T-helper 1 cell (primary cell): ENCODE data around the gene DNAJC27.
"Not testable (repeated sequence)": the region's sequence is repeated elsewhere in the genome, so short reads cannot be mapped to it uniquely, and the experiment has no call there.

Source experiments
- DNase-seq, 5 donors: peaks; one replicate each; pipeline ENCODE4 v3.0.0-alpha.2; 2012 to 2020
- total RNA-seq, 4 donors: gene quantifications; one replicate each; lab custom pipeline; 2026; lab: John Stamatoyannopoulos, UW

The DNAJC27 gene
- total RNA-seq: 22.8 to 31.0 (median 27.5) reads per million in 4 donors

DNA sequence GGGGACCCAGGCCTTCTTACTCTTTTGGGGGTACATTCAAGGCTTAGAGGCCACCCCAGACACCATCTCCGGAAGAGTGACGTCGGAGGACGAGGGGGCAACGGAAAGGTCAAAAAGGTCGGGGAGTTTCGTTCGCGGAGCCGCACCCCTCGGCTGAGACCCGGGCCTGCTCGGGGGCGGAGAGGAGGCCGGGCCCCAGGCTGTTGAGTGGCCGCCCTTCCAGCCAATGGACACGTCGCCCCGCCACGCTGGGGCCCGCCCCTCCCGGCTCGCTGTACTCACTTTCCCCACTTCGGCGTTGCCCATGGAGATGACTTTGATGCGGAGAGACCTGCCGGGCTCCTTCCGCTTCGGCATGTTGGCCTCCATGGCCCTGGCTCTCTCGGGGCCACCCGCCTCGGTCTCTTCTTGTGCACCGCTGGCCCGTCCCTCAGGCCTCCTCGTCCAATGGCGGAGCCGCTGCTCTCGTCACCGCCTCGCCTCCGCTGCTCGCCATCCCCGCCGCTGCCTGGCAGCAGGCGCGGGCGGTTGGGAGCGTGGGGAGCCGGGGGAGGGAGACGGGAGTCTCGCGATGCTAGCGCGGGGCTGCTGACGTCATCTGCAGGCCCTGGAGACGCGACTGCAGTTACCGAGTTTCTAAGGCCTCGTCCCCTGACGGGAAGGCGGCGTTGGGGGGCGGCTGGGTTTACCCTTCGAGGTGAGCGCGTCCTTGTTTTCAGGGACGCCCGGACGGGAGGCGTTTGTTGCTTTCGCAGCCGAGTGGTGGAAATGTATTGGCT is at the start of gene DNAJC27:
Gene DNAJC27, minus strand, starts transcription at position 420 of the 779 bp plus-strand sequence. Its CDS starts 51 bp downstream, at position 369.
- DNase-seq: peak; percentile 95 to 98 (median 97)

DNA sequence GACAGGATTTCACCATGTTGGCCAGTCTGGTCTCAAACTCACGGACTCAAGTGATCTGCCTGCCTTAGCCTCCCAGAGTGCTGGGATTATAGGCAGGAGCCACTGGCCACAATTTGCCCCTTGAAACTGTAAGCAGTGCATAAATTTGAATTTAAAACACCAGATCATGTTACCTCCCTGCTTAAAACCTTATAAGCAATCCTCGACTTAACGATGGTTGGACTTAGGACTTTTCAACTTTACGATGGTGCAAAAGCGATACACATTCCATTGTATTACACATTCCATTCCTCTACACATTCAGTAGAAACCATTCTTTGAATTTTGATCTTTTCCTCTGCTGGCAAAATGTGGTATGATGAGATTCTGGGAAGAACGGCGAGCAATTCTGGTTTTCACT is 46.9 kb upstream of the DNAJC27 start:
- no peak for DNase-seq

DNA sequence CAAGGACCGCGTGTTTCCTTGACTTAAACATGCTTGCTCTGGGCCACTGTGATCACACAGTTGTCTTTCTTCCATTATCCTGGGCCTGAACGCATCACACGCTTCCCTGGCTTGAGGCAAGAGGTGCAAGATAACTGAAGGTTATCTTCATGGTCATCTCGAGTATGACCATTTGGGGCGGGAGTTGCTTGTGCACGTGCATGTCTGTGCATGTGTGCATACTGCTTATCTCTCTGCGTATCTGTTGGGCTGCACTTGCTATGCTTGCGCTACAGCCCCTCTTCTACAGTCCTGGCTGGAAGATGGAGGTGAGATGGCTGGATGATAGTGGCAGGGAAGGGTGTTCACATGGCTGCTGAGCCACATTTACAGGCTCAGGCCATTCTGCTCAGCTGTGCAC is 42.9 kb upstream of the DNAJC27 start:
- DNase-seq: no peak

DNA sequence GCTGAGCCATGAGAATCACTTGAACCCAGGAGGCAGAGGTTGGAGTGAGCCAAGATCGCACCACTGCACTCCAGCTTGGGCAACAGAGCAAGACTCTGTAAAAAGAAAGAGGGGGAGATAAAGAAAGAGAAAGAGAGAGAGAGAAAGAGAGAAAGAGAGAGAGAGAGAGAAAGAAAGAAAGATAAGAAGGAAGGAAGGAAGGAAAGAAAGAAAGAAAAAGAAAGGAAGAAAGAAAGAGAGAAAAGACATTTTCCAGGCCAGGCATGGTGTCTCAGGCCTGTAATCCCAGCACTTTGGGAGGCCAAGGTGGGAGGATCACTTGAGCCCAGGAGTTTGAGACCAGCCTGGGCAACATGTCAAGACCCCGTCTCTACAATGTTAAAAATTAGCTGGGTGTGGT is 39.6 kb upstream of the DNAJC27 start:
- not testable (repeated sequence) for DNase-seq

DNA sequence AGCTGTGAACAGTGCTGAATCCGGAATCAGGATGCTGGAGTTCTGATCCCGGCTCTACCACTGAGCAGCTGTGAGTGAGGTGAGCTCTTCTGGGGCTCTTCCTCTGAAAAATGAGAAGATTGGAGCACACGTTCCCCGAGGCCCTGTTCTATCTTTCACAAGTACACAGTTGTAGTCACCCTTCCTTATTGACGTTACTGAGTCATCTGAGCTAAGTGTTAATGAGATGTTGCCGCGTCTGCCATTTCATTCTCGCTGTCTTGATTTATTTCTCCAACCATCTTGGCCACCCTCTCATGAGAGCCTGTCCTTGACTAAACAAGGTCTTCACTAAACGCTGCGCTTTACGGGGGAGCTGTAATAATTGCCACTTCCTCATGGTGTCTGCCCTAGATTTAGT is 38.2 kb upstream of the DNAJC27 start:
- no peak for DNase-seq

DNA sequence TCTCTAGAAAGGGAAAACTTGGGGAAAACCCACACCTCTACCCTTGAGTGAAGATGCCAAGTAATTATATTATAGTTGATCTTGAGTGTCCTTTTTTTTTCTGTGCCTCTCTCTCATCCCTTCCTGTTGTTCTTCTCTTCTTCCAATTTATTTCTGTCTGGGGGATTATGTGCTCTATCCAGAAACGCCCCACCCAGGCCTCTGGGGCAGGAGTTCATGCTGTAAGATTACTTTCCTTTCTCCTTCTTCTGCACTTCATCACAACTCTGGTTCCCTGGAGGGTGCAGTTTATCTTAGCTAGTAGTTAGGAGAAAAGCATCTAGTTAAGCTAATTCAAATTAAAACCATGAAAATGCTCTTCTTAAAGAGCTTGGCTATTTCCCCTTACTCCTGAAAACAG is 30.3 kb upstream of the DNAJC27 start:
- DNase-seq: no peak

DNA sequence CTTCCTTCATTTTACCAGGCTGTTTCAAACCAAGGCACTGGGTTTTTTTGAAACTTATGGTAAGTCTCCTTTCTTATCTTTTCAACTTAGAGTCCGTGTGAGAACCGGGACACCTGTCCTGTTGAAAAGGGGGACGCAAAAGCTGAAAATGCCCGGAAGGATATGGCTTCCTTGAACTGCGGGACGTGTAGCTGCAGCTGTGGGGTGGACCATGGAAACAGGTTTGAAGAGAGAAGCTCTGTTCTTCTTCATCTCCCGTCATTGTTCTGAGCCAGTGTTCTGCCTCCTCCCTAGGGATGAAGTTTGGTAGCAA is 29.5 kb upstream of the DNAJC27 start:
- DNase-seq: no peak

DNA sequence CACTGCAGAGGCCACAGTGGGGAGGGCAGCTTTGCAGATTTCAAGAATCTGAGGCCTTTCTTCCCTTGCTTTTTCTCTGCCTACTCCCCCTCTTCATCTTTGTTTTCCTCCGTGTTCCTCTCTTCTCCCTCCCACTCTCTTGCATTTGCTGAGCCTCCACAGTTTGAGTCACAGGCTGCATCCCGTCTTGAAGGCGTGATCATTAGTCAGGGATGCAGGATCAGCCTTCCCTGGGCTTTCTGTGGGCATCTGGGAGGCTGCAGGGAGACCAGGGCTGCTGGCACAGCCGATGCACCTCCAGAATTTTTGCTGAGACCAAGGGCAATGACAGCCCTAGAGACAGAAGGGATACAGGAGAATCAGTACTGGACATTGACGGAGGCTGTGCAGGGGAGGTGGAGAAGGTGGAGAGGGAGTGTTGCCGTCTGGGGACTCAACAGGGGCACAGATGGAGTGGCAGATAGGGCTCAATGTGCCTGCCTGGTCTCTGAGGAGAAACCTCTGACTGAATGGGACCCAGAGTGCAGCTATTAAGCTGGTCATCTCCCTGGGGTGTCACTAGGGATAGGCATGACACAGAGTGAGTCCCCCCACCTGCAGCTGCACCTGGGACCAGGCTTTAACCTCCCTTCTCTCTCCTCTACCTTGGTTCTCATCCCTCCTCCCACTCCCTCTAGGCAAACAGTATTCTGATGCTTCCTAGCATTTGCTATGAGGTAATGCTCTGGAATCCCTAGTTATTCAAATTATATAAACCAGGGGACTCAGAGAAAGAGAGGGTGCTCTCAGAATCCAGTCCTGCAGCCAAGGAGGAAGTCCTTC is 29.0 kb upstream of the DNAJC27 start:
- no peak for DNase-seq

DNA sequence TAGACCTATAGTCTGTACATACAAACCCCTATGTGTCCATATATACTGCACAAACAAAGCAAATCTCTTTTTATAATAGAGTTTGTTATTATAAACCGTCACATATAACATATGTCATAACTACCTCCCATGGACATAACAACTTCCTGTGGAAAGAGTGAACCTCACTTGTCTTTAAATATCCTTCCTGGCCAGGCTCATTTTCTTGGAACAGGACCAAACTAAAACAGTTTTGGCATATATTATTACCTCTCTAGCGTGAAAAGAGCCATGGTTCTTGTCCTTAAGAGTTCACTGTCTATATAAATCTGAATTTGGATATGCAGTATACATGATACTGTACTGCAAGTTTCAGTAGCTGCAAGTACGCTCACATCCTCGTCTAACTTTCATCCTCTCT is 28.3 kb upstream of the DNAJC27 start:
- DNase-seq: no peak

DNA sequence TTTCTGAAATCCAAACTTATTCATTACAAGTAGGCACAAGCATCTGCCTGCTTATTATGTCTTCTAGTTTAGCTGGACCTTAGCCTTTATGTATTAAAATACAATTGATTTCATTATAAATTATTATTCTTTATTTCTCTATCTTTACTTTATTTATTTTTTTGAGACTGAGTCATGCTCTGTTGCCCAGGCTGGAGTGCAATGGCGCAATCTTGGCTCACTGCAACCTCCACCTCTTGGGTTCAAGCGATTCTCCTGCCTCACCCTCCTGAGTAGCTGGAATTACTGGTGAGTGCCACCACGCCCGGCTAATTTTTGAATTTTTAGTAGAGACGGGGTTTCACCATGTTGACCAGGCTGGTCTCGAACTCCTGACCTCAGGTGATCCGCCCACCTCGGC is 27.3 kb upstream of the DNAJC27 start:
- DNase-seq: not testable (repeated sequence)

DNA sequence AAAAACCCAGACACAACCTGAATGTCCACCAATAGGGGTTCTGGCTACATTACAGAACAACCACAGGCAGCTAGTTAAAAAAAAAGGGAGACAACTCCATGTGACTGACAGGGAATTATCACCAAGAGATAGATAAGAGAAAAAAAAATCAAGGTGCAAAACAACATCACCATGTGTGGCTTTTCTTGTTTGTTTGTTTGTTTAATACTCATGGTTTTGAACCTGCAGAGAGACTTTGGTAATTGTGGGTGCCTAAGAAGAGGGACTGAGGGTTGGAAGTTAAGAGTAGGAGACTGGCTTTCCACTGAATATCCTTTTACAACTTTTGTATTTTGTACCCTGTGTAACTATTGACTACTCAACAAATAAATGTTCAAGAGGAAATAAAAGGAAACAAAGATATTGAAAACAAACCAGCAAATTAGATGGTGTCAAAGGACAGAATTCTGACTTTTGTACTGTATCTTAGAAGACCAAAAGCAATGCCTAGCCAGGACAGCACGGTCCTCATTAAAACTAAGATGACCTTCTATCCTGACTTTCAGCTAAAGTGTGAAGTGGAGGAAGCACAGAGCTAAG is 22.5 kb upstream of the DNAJC27 start:
- DNase-seq: no peak

DNA sequence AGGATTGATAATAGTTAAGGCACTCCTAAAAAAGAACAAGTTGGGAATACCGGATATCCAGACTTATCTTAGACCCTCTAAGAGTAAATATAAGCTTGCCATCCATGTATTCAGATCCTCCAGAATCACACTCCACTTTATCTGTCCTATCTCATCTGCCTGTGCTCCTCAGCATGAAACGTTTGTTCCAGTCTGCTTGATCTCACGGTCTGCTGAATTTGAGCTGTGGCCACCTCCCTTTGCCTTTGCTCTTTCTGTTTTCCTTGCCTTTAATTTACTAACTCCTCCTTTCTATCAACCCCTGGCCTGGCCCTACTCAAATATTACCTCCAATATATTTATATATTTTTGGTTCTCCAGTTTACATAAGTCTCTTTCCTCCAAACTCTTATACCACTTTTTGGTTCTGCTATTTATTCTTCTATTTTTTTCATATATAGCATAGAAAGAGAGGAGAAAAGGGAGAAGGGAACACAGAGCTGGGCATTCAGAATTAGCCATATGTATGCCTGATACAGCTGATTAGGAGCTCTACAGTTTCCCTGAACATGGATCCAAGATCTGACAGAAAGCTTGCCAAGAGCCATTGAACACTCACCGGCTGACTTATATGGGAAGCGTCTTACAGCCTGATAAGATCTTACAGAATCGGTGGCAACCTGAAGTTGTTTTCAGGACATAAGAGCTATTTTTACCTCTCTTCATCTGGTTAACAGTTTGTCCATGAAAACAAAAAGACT is 21.8 kb upstream of the DNAJC27 start:
- DNase-seq: no peak

DNA sequence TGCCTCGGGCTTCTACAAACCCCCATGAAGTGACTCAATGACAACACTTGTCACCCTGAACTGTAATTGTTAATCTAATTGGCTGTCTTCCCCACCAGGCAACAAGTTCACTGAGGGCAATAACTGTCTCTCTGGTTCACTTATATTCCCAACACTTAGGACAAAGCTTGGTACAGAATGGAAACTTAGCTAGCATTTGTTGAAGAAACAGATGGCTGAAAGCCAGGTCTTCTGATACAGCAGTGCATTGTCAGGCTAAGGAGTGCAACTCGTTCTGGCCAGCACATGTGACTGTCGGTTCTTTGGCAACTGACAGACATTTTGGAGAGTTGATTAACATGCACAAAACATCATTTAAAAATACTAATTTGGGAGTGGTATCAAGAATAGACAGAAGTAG is 14.6 kb upstream of the DNAJC27 start:
- DNase-seq: no peak

DNA sequence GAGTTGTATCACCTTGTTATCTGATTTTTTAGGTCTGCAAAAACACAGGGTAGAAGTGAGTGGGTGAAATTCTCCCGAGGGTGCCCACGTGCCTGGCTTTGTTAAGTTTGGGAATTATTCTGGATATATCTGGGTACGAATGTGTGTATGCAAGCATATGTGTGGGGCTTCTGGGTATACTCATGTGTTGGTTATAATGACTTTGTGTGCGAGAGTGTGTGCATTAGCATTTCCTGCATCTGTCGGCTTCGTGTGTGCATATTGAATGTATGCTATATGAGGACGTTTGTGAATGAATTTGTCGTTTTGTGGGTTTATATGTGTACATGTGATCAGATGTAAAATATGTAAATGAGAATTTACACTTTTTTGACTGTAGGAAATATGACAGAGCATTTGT is 13.8 kb upstream of the DNAJC27 start:
- DNase-seq: no peak

DNA sequence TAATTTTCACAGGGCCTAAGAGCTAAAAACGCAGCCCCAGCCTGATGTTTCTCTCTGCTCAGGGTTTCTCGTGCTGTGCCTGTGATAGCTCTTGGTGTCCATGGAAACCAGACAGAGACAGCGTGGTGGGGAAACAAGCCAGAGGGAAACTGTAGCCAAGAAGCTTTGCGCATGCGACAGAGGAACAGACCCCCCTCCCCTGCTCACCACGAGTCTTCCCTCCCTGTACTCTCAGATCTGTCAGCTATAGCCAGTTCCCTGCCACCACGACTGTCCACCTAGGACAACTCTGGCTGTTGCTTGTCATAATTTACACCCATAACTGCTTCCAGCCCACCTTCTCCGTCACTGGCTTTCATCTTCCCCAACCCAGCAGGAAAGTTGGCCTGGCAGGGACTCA is 13.2 kb upstream of the DNAJC27 start:
- no peak for DNase-seq

DNA sequence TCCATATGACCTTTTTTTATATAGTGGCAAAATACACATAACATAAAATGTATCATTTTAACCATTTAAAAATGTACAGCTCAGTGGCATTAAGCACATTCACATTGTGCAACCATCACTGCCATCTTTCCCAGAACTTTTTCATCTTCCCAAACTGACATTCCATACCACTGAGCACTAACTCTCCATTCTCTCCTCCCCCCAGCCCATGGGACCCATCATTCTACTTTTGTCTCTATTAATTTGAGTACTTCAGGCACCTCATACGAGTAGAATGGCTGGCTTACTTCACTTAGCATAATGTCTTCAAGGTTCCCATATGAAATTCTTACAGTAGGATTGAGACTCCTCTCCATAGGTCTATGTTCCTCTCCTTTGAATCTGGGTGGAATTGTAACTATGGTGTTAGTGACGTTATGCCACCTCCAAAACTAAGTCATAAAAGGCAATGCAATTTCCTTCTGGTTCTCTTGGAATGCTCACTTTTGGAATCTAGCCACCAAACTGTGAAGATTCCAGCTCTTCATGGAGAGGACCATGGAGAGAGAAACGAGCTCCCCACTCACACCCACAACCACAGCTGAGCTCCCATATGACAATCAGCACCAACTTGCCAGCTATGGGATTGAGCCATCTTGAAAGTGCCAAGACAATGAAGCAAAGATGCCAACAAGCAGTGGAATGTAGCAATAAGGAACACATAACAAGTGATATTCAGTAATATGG is 9.8 kb upstream of the DNAJC27 start:
- no peak for DNase-seq

DNA sequence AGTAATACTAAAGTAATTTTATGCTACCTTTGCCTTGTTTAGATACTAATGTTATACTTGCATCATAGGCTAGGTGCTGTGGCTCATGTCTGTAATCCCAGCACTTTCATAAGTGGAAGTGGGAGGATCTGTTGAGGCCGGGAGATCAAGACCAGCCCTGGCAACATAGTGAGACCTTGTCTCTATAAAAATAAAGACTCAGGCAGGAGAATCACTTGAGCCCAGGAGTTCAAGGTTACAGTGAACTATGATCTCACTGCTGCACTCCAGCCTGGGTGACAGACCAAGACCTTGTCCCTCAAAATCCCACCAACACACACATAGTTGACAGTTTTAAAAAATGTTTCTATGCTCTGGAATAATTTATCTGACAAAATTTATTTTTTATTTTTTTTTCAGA is 6.9 kb upstream of the DNAJC27 start:
- DNase-seq: no peak

DNA sequence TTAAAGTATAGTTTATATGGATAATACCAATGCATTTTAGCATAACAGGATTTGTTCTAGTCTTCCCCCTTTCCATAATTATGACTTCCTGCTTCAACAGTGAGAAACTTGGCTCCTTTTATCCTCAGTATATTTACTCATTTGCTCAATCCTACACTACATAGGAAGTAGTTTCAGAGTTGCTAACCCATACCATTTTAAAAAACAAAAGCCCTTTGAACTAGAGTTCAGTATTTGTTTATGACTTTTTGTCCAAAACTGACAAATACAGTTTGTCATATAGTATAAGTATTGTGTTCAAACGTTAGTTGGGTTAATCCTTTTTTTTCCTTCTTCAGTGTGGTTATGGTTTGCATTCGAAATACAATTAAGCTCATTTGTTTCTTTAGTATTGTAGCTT is 5.9 kb upstream of the DNAJC27 start:
- no peak for DNase-seq

DNA sequence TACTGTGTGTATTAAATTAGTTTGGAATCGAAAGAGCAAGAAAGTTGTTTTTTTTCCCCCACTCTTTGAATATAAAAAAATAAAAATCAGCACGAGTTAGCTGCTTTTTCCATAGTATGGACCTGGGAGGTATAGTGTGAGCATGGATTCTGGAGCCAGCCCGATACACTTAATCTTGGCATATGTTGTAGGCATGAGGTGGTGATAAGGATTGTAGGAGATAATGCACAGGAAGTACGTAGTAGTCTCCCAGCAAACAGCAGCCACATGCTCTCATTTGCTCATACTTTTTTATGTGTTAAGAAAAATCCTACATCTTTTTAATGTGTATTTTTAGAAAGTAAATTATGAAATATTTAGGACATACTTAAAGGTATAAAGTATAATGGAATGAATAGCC is 2.1 kb upstream of the DNAJC27 start:
- DNase-seq: no peak

DNA sequence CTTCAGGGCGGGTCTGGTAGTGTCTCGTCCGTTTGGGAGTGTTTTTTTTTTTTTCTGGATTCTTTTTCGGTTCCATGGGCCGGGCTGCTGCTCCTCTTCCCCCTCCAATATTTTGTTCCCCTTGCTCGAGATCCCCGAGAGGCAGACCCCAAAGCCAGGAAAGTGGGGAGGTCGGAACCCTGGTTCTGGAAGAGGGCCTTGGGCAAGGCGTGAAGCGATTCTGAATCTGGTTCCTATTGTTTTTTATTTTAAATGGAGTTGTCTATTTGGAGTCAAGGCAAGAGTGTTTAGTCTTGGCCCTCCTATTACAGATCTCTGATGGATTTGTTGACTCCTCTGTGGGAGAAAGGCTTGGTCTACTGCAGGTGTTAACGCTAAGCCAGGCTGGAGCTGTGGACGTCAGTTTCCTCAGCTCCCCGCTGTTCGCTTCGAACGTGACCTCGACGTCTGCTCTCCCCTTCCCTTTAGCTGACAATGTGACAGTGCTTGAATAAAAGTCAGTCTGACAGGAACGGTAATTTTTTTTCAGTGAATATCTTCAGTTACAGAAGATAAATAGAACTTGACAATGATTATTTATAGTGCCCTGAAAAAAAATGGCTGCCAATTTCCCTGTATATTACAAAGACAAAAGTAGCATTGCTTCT is 683 bp upstream of the DNAJC27 start:
- DNase-seq: peak in 3 of 5 donors; percentile 8 to 56 (median 22)

DNA sequence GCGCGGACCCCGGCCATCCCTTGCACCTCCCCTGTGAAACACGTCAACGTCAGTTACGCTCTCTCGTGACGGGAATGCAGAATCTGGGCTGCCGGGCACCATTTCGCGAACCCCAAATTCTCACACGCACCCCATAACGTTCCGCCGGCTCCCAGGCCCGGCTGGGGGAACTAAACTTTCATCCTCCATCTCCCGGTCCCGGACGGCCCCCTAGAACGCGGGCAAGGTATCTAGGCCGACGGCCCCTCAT is 544 bp downstream of the DNAJC27 start:
- DNase-seq: peak in 1 of 5 donors; percentile 13
